HCT116 (cell line): Measurements from ENCODE around the gene UBE2S. TPM values are rescaled to one million over a fixed set of nuclear protein-coding genes. Genes with fewer than 3 reads are reported as not detected.
"Not testable (repeated sequence)": the region's sequence is repeated elsewhere in the genome, so short reads cannot be mapped to it uniquely, and the experiment has no call there.

Experiments
- ATAC-seq: fragments of 200-7000 bp; cut with Tn5 transposase; 2 replicates; pipeline ENCODE4 v1.9.1; 2020; ENCODE audit warnings: mild to moderate bottlenecking, moderate library complexity
- BruUV-seq: library from RNA; stranded (reverse); fragments of 400-500 nt; replicated peaks from 2 replicates; lab custom pipeline; 2021; lab: Mats Ljungman, UMichigan
- CTCF ChIA-PET: fragments of 300-600 bp; sonication (Branson Sonifier 250); formaldehyde crosslinking; loops from one replicate; lab custom pipeline; 2021; ENCODE audit warnings: antibody characterized with exemption; lab: Charles Lee
- POLR2A ChIA-PET: fragments of 300-600, 350-600 bp; sonication (Branson Sonifier 250); formaldehyde crosslinking; loops from one replicate; lab custom pipeline; 2021; ENCODE audit warnings: antibody characterized with exemption; lab: Charles Lee
- RAD21 ChIA-PET, 2 experiments: fragments of 300-600 bp; sonication (Branson Sonifier 250); formaldehyde crosslinking; loops; one replicate each; lab custom pipeline; 2023; ENCODE audit warnings: low total read pairs in 2 of 2; ENCODE audit not compliant: uncharacterized antibody in 2 of 2, unreplicated experiment in 2 of 2, low non-redundant PET in 1 of 2; lab: Charles Lee
- DNase-seq: peaks from one replicate; pipeline ENCODE4 v3.0.0-alpha.2; 2010; ENCODE audit warnings: low read depth, low spot score
- H2AFZ ChIP-seq: fragments of 200-600 bp; shearing (Covaris generic), sonication (generic); 2 replicates; pipeline ENCODE4 v1.6.1; 2017; ENCODE audit warnings: low read depth, mixed run types, mixed read lengths, antibody characterized with exemption, low read length; ENCODE audit not compliant: poor library complexity, severe bottlenecking
- H3K27ac ChIP-seq: 2 replicates; pipeline ENCODE4 v1.5.1; 2012; ENCODE audit warnings: low read depth, low read length
- H3K27me3 ChIP-seq: fragments of 200-600 bp; sonication (generic); 2 replicates; pipeline ENCODE4 v1.6.1; 2016; ENCODE audit warnings: mixed run types, low read length, mixed read lengths; ENCODE audit not compliant: insufficient read depth
- H3K36me3 ChIP-seq, 2 experiments: fragments of 200-500 bp in 1 of 2; fragments of 200-600 bp in 1 of 2; sonication (Bioruptor generic) in 1 of 2; sonication (generic) in 1 of 2; 2 replicates each; pipeline versions ENCODE4 v1.5.1 to v1.6.1; 2014 to 2016; ENCODE audit warnings: low read length in 2 of 2, inconsistent platforms in 1 of 2, mixed read lengths in 1 of 2, mixed run types in 1 of 2; ENCODE audit not compliant: insufficient read depth in 2 of 2, control insufficient read depth in 1 of 2
- H3K4me1 ChIP-seq, 2 experiments: fragments of 200-600 bp in 1 of 2; sonication (generic) in 1 of 2; 2 replicates each; pipeline versions ENCODE4 v1.5.1 to v1.6.1; 2012 to 2017; ENCODE audit warnings: low read length in 2 of 2, inconsistent platforms in 1 of 2, mild to moderate bottlenecking in 1 of 2, mixed read lengths in 1 of 2, mixed run types in 1 of 2, moderate library complexity in 1 of 2; ENCODE audit not compliant: insufficient read depth in 2 of 2, control insufficient read depth in 1 of 2
- H3K4me2 ChIP-seq: fragments of 200-600 bp; sonication (generic); 2 replicates; pipeline ENCODE4 v1.6.1; 2017; ENCODE audit warnings: mixed run types, low read length, mixed read lengths
- H3K4me3 ChIP-seq, 2 experiments: fragments of 200-600 bp in 1 of 2; sonication (generic) in 1 of 2; replicated peaks in 1 of 2; 2 replicates each; pipeline ENCODE4 v1.5.1; 2011 to 2016; ENCODE audit warnings: low read length in 2 of 2, control low read depth in 1 of 2, low read depth in 1 of 2, mild to moderate bottlenecking in 1 of 2, mixed read lengths in 1 of 2, mixed run types in 1 of 2
- H3K79me2 ChIP-seq: fragments of 200-600 bp; sonication (generic); 2 replicates; pipeline ENCODE4 v1.6.1; 2017; ENCODE audit warnings: mild to moderate bottlenecking, mixed run types, low read length, moderate library complexity, mixed read lengths; ENCODE audit not compliant: insufficient read depth
- H3K9ac ChIP-seq: fragments of 200-600 bp; sonication (generic); 2 replicates; pipeline ENCODE4 v1.6.1; 2016; ENCODE audit warnings: low read length, mixed read lengths
- H3K9me2 ChIP-seq: fragments of 200-600 bp; sonication (generic), shearing (Covaris generic); 2 replicates; pipeline ENCODE4 v1.6.1; 2017; ENCODE audit warnings: mixed run types, mild to moderate bottlenecking, moderate library complexity; ENCODE audit not compliant: insufficient read depth
- H3K9me3 ChIP-seq, 2 experiments: fragments of 200-500 bp in 1 of 2; fragments of 200-600 bp in 1 of 2; sonication (Bioruptor generic) in 1 of 2; sonication (generic) in 1 of 2; 2 replicates each; pipeline ENCODE4 v1.6.1; 2014 to 2017; ENCODE audit warnings: low read length in 2 of 2, mixed read lengths in 2 of 2, inconsistent platforms in 1 of 2, low read depth in 1 of 2, mild to moderate bottlenecking in 1 of 2, mixed run types in 1 of 2, moderate library complexity in 1 of 2; ENCODE audit not compliant: control insufficient read depth in 1 of 2, insufficient read depth in 1 of 2
- H4K20me1 ChIP-seq: fragments of 200-600 bp; sonication (generic), shearing (Covaris generic); 2 replicates; pipeline ENCODE4 v1.6.1; 2017; ENCODE audit warnings: mixed run types, mild to moderate bottlenecking, moderate library complexity; ENCODE audit not compliant: insufficient read depth
- CBX3 ChIP-seq: IDR thresholded peaks from 2 replicates; pipeline ENCODE4 v1.6.1; 2012; ENCODE audit warnings: low read depth
- EZH2 ChIP-seq: fragments of 200-600 bp; sonication (generic); IDR thresholded peaks from 2 replicates; pipeline ENCODE4 v1.6.1; 2017; ENCODE audit warnings: antibody characterized with exemption, mixed run types
- POLR2A ChIP-seq: IDR thresholded peaks from 2 replicates; pipeline ENCODE4 v1.7.0; 2011; ENCODE audit warnings: borderline replicate concordance; ENCODE audit not compliant: insufficient read depth, insufficient read length; ENCODE audit errors: extremely low read depth
- RAD21 ChIP-seq: IDR thresholded peaks from 2 replicates; pipeline ENCODE4 v1.6.1; 2012; ENCODE audit warnings: low read depth, mild to moderate bottlenecking
- SIN3A ChIP-seq: IDR thresholded peaks from 2 replicates; pipeline ENCODE4 v1.6.1; 2012; ENCODE audit warnings: low read depth
- SP1 ChIP-seq: IDR thresholded peaks from 2 replicates; pipeline ENCODE4 v1.6.1; 2012; ENCODE audit warnings: low read depth
- TCF7L2 ChIP-seq: IDR thresholded peaks from 2 replicates; pipeline ENCODE4 v1.7.0; 2011; ENCODE audit warnings: borderline replicate concordance, inconsistent platforms; ENCODE audit not compliant: insufficient read depth, insufficient read length; ENCODE audit errors: extremely low read depth
- intact Hi-C: fragments of 100-400 bp; cut with micrococcal nuclease; formaldehyde crosslinking; loops from 2 replicates; pipeline ENCODE4 v1.10.0; 2022
- total RNA-seq: library from RNA; stranded (reverse); gene quantifications from one replicate; pipeline ENCODE4 v1.2.1, GENCODE V29; 2021; ENCODE audit not compliant: unreplicated experiment

The UBE2S gene
- total RNA-seq, 1 experiment from 2014 or later: 515 TPM

- H3K4me3 ChIP-seq, H4K20me1 ChIP-seq, H3K4me2 ChIP-seq, H3K27me3 ChIP-seq, H3K9me3 ChIP-seq, RAD21 ChIA-PET, H3K9me2 ChIP-seq, DNase-seq, CTCF ChIA-PET, intact Hi-C loops, ATAC-seq, BruUV-seq, H2AFZ ChIP-seq: not testable (repeated sequence)
- Histone ChIP-seq H3K79me2 (peaks cover 33% of the 10 kb centered on the region), H3K27ac (0 out of 2 replicates have a peak overlapping the region, but pooled peaks have one; percentile 95), H3K36me3 (peaks cover 13 to 24% of the 10 kb centered on the region in 2 experiments; a peak in 3 of 4 replicates), H3K4me1 (peaks cover 12 to 27% of the 10 kb centered on the region in 2 experiments), H3K9ac (peak overlapping the region; percentile 99; the same call in 1 of the 2 replicates)
- POLR2A ChIA-PET: interaction anchor here (1.1 to 1.4 kb wide), 2 partner anchors 26 to 129 kb away, joined by 3 to 4 read pairs; partner anchors contain the start of gene HSPBP1
Observed at GRCh38 chr19:55409179-55409578, 1.6 kb upstream of the UBE2S start.

- BruUV-seq: TSS peak; percentile 93
- no peaks in the 10 kb centered on the region for H3K27me3 ChIP-seq
Observed at GRCh38 chr19:55408533-55408872, 915 bp upstream of the UBE2S start.

More at GRCh38 chr19:55408533-55408872, 915 bp upstream of the UBE2S start:
- DNase-seq (no peak), ATAC-seq (no peak)
- Histone ChIP-seq H3K79me2 (peaks cover 38% of the 10 kb centered on the region), H3K4me1 (peaks cover 12 to 27% of the 10 kb centered on the region in 2 experiments), H4K20me1 (peaks cover 8% of the 10 kb centered on the region; the same call in 1 of the 2 replicates), H3K4me2 (peak overlapping the region; percentile 83), H2AFZ (peak overlapping the region; percentile 67), H3K4me3 (peak overlapping the region; percentile 19 to 45), H3K9me3 (no peaks in the 10 kb centered on the region), H3K27ac (peak overlapping the region; percentile 95), H3K36me3 (peaks cover 18 to 29% of the 10 kb centered on the region in 2 experiments; a peak in 3 of 4 replicates), H3K9me2 (no peaks in the 10 kb centered on the region), H3K9ac (peak overlapping the region; percentile 99)
- ChIA-PET CTCF (interaction anchor here (2.0 kb wide), 1 partner anchor 262 kb away, joined by 6 read pairs; no protein-coding TSS in a partner anchor), RAD21 (no interaction called here), POLR2A (interaction anchor here (0.6 to 1.4 kb wide), 3 partner anchors 26 to 216 kb away, joined by 3 to 4 read pairs (median 3); partner anchors contain the start of genes HSPBP1 and ZNF784)
- intact Hi-C loops: no loop called here
- TF ChIP-seq EZH2 (no peak), POLR2A (no peak), SP1 (no peak), SIN3A (no peak), CBX3 (peak; percentile 55; the same call in 1 of the 2 replicates), RAD21 (no peak), TCF7L2 (no peak)
